Dermis microvascular lymphatic vessel endothelial cell (primary cell): ENCODE data around the gene MIDN. TPM values are rescaled to one million over a fixed set of nuclear protein-coding genes. Genes with fewer than 3 reads are reported as not detected.

Source experiments
- DNase-seq, 2 donors: peaks; one replicate each; pipeline versions ENCODE4 v3.0.0 to v3.0.0-alpha.2; 2010; ENCODE audit warnings: low read depth in 2 of 2
- total RNA-seq: library from RNA; depleted of rRNA; stranded (reverse); fragments of >200 nt; gene quantifications from 2 replicates; pipeline ENCODE4 v1.2.1, GENCODE V29; 2014

The MIDN gene
- total RNA-seq, 1 donor from 2014 or later, result 4.9 TPM

- DNase-seq, result no peak
Observed at GRCh38 chr19:1280636-1281568, 32.5 kb downstream of the MIDN start.

GRCh38 chr19:1281569-1282287, 33.3 kb downstream of the MIDN start:
- no peak for DNase-seq

- no peak for DNase-seq
Observed at GRCh38 chr19:1282588-1283206, 34.3 kb downstream of the MIDN start.

- DNase-seq, result no peak
Observed at GRCh38 chr19:1283207-1283916, 35.0 kb downstream of the MIDN start.

- no peak for DNase-seq
Observed at GRCh38 chr19:1283917-1284292, 35.5 kb downstream of the MIDN start.

GRCh38 chr19:1284293-1284978, 36.1 kb downstream of the MIDN start:
- DNase-seq, result no peak

- no peak for DNase-seq
Observed at GRCh38 chr19:1284979-1285736, 36.8 kb downstream of the MIDN start.

GRCh38 chr19:1285737-1286360, 37.5 kb downstream of the MIDN start, which contains the start of gene EFNA2:
EFNA2 (plus strand) TSS chr19:1285873; CDS start chr19:1286169, 296 bp downstream.
- DNase-seq, result no peak

- no peak for DNase-seq
Observed at GRCh38 chr19:1286487-1287353, 38.3 kb downstream of the MIDN start.

- DNase-seq, result no peak
Observed at GRCh38 chr19:1287354-1288225, 39.2 kb downstream of the MIDN start.

GRCh38 chr19:1288226-1288612, 39.8 kb downstream of the MIDN start:
- no peak for DNase-seq

GRCh38 chr19:1288833-1289685, 40.7 kb downstream of the MIDN start:
- no peak for DNase-seq

- no peak for DNase-seq
Observed at GRCh38 chr19:1289686-1290025, 41.3 kb downstream of the MIDN start.

- no peak for DNase-seq
Observed at GRCh38 chr19:1290196-1290702, 41.9 kb downstream of the MIDN start.

GRCh38 chr19:1290703-1291651, 42.6 kb downstream of the MIDN start:
- DNase-seq, result no peak
